Transverse colon (tissue), 4 donors: ENCODE data around the gene RNF150. TPM values are rescaled to one million over a fixed set of nuclear protein-coding genes. Genes with fewer than 3 reads are reported as not detected.

Experiments
- DNase-seq: peaks from one replicate; pipeline ENCODE4 v3.0.0-alpha.2; 2019
- H3K27ac ChIP-seq, 4 donors: fragments of 200-600 bp; sonication (generic); 2 replicates each; pipeline ENCODE4 v1.5.1; 2016 to 2018; ENCODE audit warnings: inconsistent platforms in 4 of 4
- H3K27me3 ChIP-seq: fragments of 200-600 bp; sonication (generic); 2 replicates; pipeline ENCODE4 v1.5.1; 2017; ENCODE audit warnings: inconsistent platforms
- H3K36me3 ChIP-seq, 4 donors: fragments of 200-600 bp; sonication (generic); 2 replicates each; pipeline ENCODE4 v1.5.1; 2017 to 2019; ENCODE audit warnings: inconsistent platforms in 4 of 4
- H3K4me1 ChIP-seq, 4 donors: fragments of 200-600 bp; sonication (generic); 2 replicates each; pipeline ENCODE4 v1.5.1; 2017 to 2020; ENCODE audit warnings: inconsistent platforms in 4 of 4
- H3K4me3 ChIP-seq, 4 donors: fragments of 200-600 bp; sonication (generic); 1 replicate in 1 of 4; 2 replicates in 3 of 4; pipeline versions ENCODE4 v1.5.1 to v1.6.1; 2017 to 2019; ENCODE audit warnings: inconsistent platforms in 4 of 4
- H3K9me3 ChIP-seq, 2 donors: fragments of 200-600 bp; sonication (generic); 2 replicates each; pipeline ENCODE4 v1.5.1; 2017 to 2019; ENCODE audit warnings: inconsistent platforms in 2 of 2
- EP300 ChIP-seq: sonication (generic); formaldehyde crosslinking; IDR thresholded peaks from one replicate; pipeline ENCODE4 v1.6.1; 2017; ENCODE audit warnings: antibody characterized with exemption, low read depth
- POLR2A ChIP-seq: fragments of 450-650 bp; IDR thresholded peaks from one replicate; pipeline ENCODE4 v1.6.1; 2016; ENCODE audit warnings: antibody characterized with exemption, mild to moderate bottlenecking, moderate library complexity
- POLR2AphosphoS5 ChIP-seq, 3 donors: sonication (generic); formaldehyde crosslinking; IDR thresholded peaks; one replicate each; pipeline ENCODE4 v1.6.1; 2016; ENCODE audit warnings: antibody characterized with exemption in 3 of 3
- WGBS, 2 donors: methylation state at CpG; one replicate each; pipeline ENCODE4 v1.1.5; 2018; ENCODE audit warnings: low coverage in 1 of 2; 5-methylcytosine and 5-hydroxymethylcytosine counted together
- in situ Hi-C, 4 donors: fragments of 200-750 bp; cut with MboI; loops; one replicate each; pipeline versions ENCODE4 v1.15.0 to v1.15.1; 2017; ENCODE audit warnings: low sequenced_read_pairs in 3 of 4, low pct_ligation_motif_present in 1 of 4, low pct_unique_long_range_greater_than_20kb in 1 of 4
- intact Hi-C: fragments of 100-400 bp; cut with DNase I; formaldehyde crosslinking; loops from one replicate; pipeline ENCODE4 v1.15.1; 2023; ENCODE audit warnings: low total_unique reads
- total RNA-seq, 4 donors: library from RNA; depleted of rRNA; stranded (reverse); fragments of >200 nt; gene quantifications; one replicate each; pipeline ENCODE4 v1.1.0, GENCODE V29; 2016
- TF ChIP-seq, protein P1 (sequence below), 5 experiments: fragments of 200-600 bp in 3 of 5; fragments of 450-650 bp in 2 of 5; sonication (generic) in 3 of 5; IDR thresholded peaks; 1 replicate in 2 of 5; 2 replicates in 3 of 5; pipeline ENCODE4 v1.5.1; 2016 to 2017; ENCODE audit warnings: antibody characterized with exemption in 5 of 5, inconsistent platforms in 3 of 5, mild to moderate bottlenecking in 2 of 5, moderate library complexity in 1 of 5

The RNF150 gene
- total RNA-seq, 4 donors from 2014 or later = 2.8 to 15.3 (median 7.9) TPM

DNA sequence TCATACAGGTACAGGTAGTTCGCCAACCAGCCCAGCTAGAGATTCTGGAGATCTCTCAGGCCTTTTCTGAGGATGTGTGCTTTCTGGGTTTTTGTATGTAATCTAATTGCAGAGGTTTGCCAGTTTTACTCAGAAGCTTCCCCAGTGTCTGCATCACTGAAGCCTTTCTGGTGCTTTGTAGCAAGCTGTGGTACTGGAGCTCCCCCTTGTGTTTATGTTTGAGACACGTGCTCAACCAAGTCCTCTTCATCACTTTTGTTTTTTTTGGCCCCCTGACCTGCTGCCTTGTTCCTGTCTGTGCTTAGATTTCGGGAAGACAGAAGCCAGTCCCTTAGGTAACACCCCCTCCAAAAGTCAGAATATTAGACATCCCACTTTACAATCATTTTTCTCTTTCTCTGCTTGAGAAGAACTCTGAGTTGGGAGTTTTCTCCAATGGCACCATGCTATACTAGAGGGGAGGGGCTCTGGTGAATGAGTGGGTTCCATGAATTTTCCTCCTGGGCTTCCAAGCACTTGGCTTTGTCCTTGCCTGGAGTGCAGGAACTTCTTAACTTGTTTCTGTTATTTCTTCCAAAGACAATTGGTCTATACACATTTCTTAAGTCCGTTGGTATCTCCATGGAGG is 248.7 kb downstream of the RNF150 start:
- no peak overlapping the region for H3K27ac ChIP-seq
- intact Hi-C loops = no loop called here
- WGBS, 2 donors = 34 to 40% methylated on average over 3 to 4 of the region's 4 CpGs
- H3K36me3 ChIP-seq = no peaks in the 10 kb centered on the region
- H3K9me3 ChIP-seq = peaks cover 0 to 17% of the 10 kb centered on the region in 2 donors
- in situ Hi-C loops = no loop called here
- H3K4me1 ChIP-seq = peaks cover 0 to 7% (median 0%) of the 10 kb centered on the region in 4 donors
- TF ChIP-seq POLR2AphosphoS5 (IDR thresholded peaks at IDR 0.05) = no peak
- no peak for TF ChIP-seq EP300
- TF ChIP-seq, protein P1, sequence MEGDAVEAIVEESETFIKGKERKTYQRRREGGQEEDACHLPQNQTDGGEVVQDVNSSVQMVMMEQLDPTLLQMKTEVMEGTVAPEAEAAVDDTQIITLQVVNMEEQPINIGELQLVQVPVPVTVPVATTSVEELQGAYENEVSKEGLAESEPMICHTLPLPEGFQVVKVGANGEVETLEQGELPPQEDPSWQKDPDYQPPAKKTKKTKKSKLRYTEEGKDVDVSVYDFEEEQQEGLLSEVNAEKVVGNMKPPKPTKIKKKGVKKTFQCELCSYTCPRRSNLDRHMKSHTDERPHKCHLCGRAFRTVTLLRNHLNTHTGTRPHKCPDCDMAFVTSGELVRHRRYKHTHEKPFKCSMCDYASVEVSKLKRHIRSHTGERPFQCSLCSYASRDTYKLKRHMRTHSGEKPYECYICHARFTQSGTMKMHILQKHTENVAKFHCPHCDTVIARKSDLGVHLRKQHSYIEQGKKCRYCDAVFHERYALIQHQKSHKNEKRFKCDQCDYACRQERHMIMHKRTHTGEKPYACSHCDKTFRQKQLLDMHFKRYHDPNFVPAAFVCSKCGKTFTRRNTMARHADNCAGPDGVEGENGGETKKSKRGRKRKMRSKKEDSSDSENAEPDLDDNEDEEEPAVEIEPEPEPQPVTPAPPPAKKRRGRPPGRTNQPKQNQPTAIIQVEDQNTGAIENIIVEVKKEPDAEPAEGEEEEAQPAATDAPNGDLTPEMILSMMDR (IDR thresholded peaks at IDR 0.05) = peak; percentile 40 to 54 (median 52)
- TF ChIP-seq POLR2A = no peak
- no peak overlapping the region for H3K4me3 ChIP-seq
- DNase-seq = peak; percentile 43
- H3K27me3 ChIP-seq = no peaks in the 10 kb centered on the region

DNA sequence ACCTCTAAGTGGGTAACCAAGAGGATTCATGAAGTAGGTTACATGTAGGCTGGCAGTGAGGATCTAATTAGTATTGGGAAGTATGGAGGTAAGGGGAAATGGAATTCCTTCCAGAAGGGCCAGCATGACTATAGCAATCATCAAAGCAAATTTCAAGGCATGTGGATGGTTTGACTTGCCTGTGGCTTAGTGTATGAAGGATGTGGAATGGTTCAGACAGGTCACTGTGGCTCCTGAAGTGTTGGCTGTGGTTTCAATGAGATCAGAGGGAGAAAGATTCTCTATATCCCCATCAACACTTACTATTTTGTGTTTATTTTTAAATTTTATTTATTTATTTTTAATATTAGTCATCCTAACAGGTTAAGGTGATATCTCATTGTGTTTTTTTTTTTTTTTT is 255.5 kb downstream of the RNF150 start:
- peaks cover 0 to 13% of the 10 kb centered on the region in 2 donors for H3K9me3 ChIP-seq
- no peak overlapping the region for H3K27ac ChIP-seq
- no peaks in the 10 kb centered on the region for H3K36me3 ChIP-seq
- intact Hi-C loops = no loop called here
- no peaks in the 10 kb centered on the region for H3K4me1 ChIP-seq
- in situ Hi-C loops = loop anchor here in 1 of 4 donors (10.0 kb wide), 1 partner anchor 257 kb away; the partner anchor contains the start of gene RNF150
- TF ChIP-seq POLR2AphosphoS5 (IDR thresholded peaks at IDR 0.05) (no peak), EP300 (no peak), POLR2A (no peak)
- TF ChIP-seq, protein P1 (IDR thresholded peaks at IDR 0.05) = no peak
- H3K27me3 ChIP-seq = no peaks in the 10 kb centered on the region
- DNase-seq = no peak
- H3K4me3 ChIP-seq = no peak overlapping the region

DNA sequence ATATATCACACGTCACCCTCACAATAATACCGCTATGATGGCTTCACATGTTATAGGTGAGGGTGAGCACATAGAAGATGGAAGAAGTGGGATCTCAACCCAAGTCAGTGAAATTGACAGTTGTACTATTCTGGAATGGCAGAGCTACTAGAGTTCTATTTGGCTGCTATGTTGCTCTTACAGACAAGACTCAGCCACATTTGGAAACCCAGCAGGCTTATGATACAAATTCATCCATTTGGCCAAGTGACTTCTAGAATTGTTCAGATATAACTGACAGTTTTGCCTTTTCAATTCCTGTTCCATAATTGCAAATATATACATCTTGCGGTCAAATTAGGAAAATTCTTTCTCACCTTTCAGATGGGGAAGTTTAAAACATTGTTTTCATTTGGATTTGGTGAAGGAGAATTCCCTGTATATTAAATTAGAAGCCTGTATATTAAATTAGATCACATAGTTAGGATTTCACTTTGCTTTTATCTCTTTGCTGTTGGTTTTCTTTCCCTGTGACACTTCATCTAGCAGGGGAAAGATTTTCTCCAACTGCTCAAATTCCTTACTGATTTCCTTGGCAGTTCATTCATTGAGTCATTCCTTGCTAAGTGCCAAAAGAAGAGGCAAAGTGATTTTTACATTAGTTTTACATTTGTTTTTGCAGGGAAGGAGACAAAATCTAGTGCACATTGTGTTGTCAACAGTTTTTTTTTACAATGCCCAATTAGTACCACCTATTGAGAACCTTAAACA is 256.5 kb downstream of the RNF150 start:
- H3K27me3 ChIP-seq = no peaks in the 10 kb centered on the region
- H3K27ac ChIP-seq = no peak overlapping the region
- DNase-seq = no peak
- in situ Hi-C loops = loop anchor here in 1 of 4 donors (10.0 kb wide), 1 partner anchor 258 kb away; the partner anchor contains the start of gene RNF150
- no peaks in the 10 kb centered on the region for H3K36me3 ChIP-seq
- no peak overlapping the region for H3K4me3 ChIP-seq
- 85 to 88% methylated on average over 3 of the region's 3 CpGs for WGBS, 2 donors
- TF ChIP-seq POLR2A (no peak), EP300 (no peak)
- intact Hi-C loops = no loop called here
- peaks cover 0 to 13% of the 10 kb centered on the region in 2 donors for H3K9me3 ChIP-seq
- H3K4me1 ChIP-seq = no peaks in the 10 kb centered on the region

DNA sequence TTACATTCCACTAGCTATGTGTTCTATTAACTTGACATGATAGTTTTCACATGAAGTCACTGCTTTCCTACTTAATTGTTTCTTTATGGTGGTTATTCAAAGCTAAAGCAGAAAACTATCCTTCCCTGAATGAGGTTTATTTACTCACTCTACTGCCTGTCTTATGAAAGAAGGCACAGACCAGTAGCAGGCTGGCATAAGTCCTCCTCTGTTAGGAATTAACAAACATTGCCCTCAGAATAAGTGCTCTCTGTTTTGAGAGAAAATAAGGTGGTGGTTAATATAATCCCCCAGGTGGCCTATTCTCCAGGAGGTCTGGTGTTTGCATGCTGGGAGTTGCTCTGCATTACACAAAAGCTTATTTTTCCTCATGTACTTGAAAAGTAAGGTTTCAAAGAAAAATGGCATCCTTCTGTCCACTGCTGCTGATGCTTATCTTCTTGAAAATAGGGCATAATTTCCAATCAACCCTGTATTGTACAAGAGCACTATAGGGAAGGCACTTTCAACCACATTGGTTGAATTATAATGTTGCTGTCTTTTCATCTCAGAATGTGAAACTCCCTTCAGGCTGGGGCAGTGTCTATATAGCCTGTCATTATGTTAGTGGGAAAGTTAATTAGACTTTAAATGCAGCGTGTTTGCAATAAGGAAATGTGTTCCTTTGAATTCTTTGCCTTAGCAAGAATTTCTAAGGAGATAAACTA is 257.4 kb downstream of the RNF150 start:
- no peak for DNase-seq
- Histone ChIP-seq H3K9me3 (peaks cover 0 to 13% of the 10 kb centered on the region in 2 donors), H3K36me3 (no peaks in the 10 kb centered on the region), H3K4me3 (no peak overlapping the region), H3K27ac (no peak overlapping the region), H3K27me3 (no peaks in the 10 kb centered on the region), H3K4me1 (no peaks in the 10 kb centered on the region)
- intact Hi-C loops (no loop called here), in situ Hi-C loops (loop anchor here in 1 of 4 donors (10.0 kb wide), 1 partner anchor 259 kb away; the partner anchor contains the start of gene RNF150)
- 43% methylated on average over 1 of the region's 1 CpG; no CpG with 5 or more reads in 1 of the 2 donors for WGBS, 2 donors
- no peak for TF ChIP-seq EP300
- no peak for TF ChIP-seq POLR2A
- TF ChIP-seq, protein P1 (IDR thresholded peaks at IDR 0.05) = no peak
- no peak for TF ChIP-seq POLR2AphosphoS5 (IDR thresholded peaks at IDR 0.05)
